ENCODE measurements around the gene GRID2.
A peak's percentile ranks its signal among the peaks of the same experiment; 100 is the strongest.
"Not testable (repeated sequence)": the region's sequence is repeated elsewhere in the genome, so short reads cannot be mapped to it uniquely, and the experiment has no call there.

The GRID2 gene

GRCh38 chr4:93317561-93317960 lies 1013.8 kb downstream of the GRID2 start:
- DNase-seq (ENCODE audit: low spot score): no peak

GRCh38 chr4:93319041-93319440 lies 1015.3 kb downstream of the GRID2 start:
- no peak for DNase-seq (ENCODE audit: low spot score)

- DNase-seq (ENCODE audit: low spot score): no peak
Measured at GRCh38 chr4:93320356-93320755, 1016.6 kb downstream of the GRID2 start.

- peak; percentile 26 for DNase-seq (ENCODE audit: low spot score)
Measured at GRCh38 chr4:93327346-93327745, 1023.6 kb downstream of the GRID2 start.

- DNase-seq (ENCODE audit: low spot score): no peak
Measured at GRCh38 chr4:93334003-93334402, 1030.2 kb downstream of the GRID2 start.

- no peak for DNase-seq (ENCODE audit: low spot score)
Measured at GRCh38 chr4:93337196-93337595, 1033.4 kb downstream of the GRID2 start.

- DNase-seq (ENCODE audit: low spot score): no peak
Measured at GRCh38 chr4:93342738-93343137, 1039.0 kb downstream of the GRID2 start.

GRCh38 chr4:93346840-93347239 lies 1043.1 kb downstream of the GRID2 start:
- DNase-seq (ENCODE audit: low spot score): no peak

GRCh38 chr4:93348896-93349295 lies 1045.1 kb downstream of the GRID2 start:
- no peak for DNase-seq (ENCODE audit: low spot score)

GRCh38 chr4:93351846-93352245 lies 1048.1 kb downstream of the GRID2 start:
- no peak for DNase-seq (ENCODE audit: low spot score)

GRCh38 chr4:93355411-93355810 lies 1051.6 kb downstream of the GRID2 start:
- DNase-seq (ENCODE audit: low spot score): peak; percentile 20

GRCh38 chr4:93359586-93359985 lies 1055.8 kb downstream of the GRID2 start:
- no peak for DNase-seq (ENCODE audit: low spot score)

- not testable (repeated sequence) for DNase-seq (ENCODE audit: low spot score)
Measured at GRCh38 chr4:93366169-93366755, 1062.5 kb downstream of the GRID2 start.

- no peak for DNase-seq (ENCODE audit: low spot score)
Measured at GRCh38 chr4:93368968-93369367, 1065.2 kb downstream of the GRID2 start.

GRCh38 chr4:93370256-93370655 lies 1066.5 kb downstream of the GRID2 start:
- no peak for DNase-seq (ENCODE audit: low spot score)

GRCh38 chr4:93373893-93374860 lies 1070.4 kb downstream of the GRID2 start:
- no peak for DNase-seq (ENCODE audit: low spot score)

GRCh38 chr4:93384241-93384640 lies 1080.5 kb downstream of the GRID2 start:
- no peak for DNase-seq (ENCODE audit: low spot score)

GRCh38 chr4:93384887-93385286 lies 1081.1 kb downstream of the GRID2 start:
- no peak for DNase-seq (ENCODE audit: low spot score)

- no peak for DNase-seq (ENCODE audit: low spot score)
Measured at GRCh38 chr4:93394545-93395081, 1090.8 kb downstream of the GRID2 start.

GRCh38 chr4:93396272-93396671 lies 1092.5 kb downstream of the GRID2 start:
- DNase-seq (ENCODE audit: low spot score): no peak

- no peak for DNase-seq (ENCODE audit: low spot score)
Measured at GRCh38 chr4:93403571-93403970, 1099.8 kb downstream of the GRID2 start.

GRCh38 chr4:93407493-93408275 lies 1103.9 kb downstream of the GRID2 start:
- no peak for DNase-seq (ENCODE audit: low spot score)
